DMS114 treated with DMSO at 0.1 percent for 48 hours (cell line): ENCODE results near the gene EYA2.

ENCODE experiments used
- DNase-seq: peaks from one replicate; lab custom pipeline; 2025; ENCODE audit not compliant: unreplicated experiment; lab: John Stamatoyannopoulos, UW

Gene EYA2

DNA sequence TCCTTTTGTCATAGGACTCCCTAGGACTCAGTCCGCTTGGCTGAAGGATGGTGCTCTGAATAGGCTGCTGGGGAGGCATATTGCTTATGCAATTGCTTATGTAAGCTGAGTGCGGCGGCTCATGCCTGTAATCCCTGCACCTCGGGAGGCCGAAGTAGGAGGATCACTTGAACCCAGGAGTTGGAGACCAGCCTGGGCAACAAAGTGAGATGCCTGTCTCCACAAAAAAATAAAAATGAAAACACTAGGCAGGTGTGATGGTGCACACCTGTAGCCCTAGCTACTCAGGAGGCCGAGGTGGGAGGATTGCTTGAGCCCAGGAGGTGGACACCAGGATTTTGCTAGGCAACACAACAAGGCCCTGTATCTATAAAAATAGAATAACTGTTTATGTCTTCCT is 81.3 kb downstream of the EYA2 start:
- DNase-seq: no peak

DNA sequence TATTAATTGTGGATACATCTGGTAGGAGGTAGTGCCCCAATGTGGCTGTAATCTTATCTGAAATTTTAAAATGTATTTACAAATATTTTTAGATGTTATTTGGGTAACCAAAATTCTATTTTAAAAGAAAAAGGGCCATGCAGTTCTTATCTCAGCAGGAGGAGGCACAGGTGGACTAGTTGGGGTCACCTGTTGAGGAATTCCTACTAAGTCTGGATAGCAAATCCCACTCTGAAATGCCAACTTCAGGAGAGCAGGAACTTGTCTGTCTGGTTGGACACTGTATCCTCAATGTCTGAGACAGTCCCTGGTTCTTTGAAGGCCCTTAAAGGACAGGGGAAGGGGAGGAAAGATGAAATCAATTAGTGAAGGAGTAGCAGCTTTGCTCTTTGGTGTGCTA is 82.6 kb downstream of the EYA2 start:
- no peak for DNase-seq

DNA sequence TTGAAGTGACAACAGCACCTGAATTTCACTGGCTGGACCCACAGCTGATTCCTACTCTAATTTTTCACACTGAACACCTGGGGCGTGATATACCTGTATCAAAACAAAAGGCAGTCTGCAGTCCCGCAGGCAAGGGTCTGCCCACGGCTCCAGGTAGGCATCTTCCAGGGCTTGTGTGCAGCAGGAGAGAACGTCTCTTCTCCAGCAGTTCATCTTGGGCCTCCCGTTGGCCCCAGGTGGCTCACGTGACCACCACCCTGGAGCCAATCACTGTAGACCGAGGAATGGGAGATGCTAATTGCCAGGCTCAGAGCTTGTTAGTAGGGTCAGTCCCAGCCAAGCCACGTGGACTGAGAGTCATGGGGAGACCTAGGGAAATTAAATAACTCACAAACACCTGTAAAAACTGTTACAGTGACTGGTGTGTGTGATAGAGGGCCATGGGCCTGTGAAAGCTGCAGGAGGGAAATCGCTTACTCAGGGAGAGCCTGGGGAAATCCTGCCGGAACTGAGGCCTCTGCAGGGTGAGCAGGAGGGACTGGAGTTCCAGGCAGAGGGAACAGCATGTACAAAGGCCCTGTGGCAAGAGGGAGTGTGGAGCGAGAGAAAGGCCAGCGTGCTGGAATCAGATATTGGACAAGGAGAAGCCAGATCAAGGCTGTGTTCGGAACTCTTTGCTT is 83.4 kb downstream of the EYA2 start:
- DNase-seq: no peak

DNA sequence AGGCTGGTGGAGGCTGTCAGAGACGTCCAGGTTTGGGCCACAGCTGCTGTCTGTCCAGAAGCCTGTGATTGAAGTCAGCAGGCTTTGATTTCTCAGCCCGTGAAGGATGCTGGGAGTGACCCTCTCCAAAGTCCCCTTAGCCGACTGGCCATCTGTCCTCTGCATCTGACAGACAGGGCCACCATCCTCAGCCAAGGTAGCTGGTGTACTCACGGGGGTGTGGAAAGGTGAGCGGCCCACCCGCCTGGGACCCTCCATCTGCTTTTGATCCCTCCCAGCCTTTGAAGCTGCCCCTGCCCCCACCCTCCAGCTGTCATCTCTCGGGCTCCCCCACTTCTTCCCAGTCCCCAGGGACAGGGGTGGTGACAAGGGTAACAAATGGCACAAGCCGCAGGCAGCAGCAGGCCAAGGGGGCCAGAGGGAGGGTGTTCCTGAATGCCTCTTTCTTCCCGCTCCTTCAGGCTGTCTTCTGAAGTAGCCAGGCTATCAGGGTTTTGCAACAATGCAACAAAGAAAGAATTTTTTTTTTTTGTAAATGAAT is 84.4 kb downstream of the EYA2 start:
- no peak for DNase-seq

DNA sequence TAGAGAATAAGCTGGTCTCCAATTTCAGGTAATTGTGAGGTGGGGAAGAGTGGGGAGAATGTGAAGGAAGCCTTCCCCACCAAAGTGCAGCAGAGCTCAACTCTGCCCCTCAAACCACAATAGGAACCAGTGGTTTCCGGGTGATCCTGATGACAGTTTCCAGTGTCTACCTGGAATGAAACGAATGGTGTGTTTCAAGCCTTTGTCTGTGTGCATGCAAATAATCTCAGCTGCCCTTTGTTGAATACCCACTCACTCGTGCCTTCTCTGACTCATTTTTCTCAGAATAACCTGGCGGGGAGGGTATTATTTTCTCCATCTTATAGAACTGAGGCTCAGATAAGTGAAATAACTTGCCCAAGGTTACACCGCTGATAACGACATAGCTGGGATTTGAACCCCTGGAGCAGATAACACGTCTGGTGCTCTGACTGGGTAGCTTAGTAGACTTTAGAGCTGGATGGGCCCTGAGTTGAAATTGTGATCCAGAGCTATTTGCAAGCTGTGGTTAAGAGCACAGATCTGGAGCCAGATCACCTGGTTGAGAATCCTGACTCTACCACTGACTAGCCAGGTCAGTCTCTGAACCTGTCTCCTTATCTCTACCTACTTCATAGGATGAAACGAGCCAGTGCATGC is 85.1 kb downstream of the EYA2 start:
- DNase-seq: no peak

DNA sequence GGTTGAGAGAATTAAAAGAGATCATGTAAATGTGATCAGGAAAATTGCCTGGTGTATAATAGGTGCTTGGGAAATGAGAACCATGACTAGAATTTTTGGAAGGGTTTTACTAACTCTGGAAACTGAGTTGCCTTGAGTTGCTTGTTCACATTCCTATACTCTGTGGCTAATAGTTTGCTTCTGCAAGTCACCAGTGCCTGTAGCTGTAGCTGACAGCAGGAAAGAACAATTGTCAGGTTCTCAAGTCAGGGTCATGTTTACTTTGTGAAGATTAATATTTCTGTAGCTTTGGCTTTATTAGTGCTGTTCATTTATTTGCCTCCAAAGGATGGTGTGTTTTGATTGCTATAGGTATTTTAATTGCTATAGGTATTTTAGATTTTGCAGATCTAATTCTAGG is 86.5 kb downstream of the EYA2 start:
- DNase-seq: no peak

DNA sequence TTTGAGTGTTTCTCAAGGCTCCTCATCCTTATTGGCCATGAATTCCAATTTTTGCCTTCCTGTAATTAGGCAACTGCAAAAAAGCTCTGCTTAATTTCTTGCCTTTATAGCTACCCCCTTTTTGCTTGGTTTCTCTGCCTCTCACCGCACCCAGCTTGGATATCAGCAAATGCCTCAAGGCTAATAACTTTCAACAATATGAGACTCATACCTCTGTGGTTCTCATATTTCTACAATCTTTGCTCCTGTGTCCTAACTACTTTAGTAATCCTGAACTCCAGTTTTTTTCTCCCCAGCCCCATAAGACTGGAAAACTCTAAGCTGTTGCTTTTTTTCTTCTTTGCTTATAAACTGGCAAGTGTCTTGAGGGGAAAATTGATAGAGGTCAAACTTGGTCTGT is 88.8 kb downstream of the EYA2 start:
- DNase-seq: no peak

DNA sequence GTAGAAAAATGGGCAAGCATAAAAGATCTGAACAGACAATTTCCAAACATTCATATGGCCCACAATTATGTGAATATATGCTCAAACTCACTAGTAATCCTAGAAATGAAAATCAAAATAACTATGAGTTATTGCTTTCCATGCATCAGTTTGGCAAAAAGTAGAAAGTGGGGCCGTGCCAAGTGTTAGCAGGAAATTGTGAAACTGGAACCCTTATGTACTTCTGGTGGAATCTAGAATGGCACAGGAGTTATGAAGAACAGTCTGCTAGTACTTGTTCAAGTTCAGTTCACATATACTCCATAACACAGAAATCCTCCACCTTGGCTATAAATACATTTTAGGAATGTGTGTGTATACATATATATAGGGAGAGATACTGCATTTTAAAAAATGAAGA is 89.8 kb downstream of the EYA2 start:
- DNase-seq: no peak

DNA sequence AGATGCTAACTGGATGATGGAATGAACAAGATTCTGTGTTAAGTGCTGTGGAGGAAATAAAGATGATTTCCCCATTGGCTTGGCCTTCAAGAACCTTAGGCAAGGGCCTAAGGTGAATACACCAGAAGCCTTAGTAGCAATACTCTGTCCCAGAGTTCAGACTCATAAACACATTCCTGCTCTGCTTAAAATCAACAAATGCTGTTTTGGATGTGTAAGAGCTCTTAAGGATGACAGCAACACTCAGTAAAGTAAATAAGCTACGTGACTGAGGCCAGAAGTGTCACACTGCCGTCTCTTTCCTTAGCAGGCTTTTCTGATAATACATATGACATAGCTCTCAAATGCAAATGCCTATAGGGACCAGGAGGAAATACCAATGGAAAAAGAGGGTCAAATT is 90.6 kb downstream of the EYA2 start:
- DNase-seq: no peak

DNA sequence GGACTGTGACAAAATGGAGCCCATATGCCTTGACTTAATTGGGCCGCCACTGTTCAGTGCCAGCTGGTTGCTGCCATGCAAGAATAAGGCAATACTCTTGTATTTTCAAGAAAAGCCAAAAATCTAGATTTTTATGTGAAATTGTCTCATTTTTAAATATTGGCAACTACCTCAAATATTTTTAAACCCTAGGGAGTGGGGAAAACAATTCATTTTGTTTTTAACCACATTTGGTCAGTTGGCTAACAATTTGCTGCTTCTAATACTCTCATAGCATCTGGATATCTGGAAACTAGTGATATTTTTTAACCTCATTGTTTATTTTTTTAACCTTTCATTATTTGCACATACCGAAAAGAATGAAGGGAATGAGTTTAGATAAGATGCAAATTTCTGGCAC is 91.0 kb downstream of the EYA2 start:
- DNase-seq: no peak

DNA sequence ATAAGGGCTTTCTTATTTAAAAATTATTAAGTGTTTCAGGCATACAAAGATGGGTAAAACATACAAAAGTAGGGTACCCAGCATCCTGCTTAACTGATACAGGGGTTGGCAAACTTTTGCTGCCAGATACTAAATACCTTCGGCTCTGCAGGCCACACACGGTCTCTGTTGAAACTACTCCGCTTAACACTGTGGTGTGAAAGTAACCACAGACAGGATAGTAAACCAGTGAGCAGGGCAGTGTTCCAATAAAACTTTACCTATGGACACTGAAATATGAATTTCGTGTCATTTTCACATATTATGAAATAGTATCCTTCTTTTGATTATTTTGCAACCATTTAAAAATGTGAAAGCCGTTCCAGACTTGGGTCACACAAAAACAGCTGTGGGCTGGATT is 92.4 kb downstream of the EYA2 start:
- DNase-seq: no peak

DNA sequence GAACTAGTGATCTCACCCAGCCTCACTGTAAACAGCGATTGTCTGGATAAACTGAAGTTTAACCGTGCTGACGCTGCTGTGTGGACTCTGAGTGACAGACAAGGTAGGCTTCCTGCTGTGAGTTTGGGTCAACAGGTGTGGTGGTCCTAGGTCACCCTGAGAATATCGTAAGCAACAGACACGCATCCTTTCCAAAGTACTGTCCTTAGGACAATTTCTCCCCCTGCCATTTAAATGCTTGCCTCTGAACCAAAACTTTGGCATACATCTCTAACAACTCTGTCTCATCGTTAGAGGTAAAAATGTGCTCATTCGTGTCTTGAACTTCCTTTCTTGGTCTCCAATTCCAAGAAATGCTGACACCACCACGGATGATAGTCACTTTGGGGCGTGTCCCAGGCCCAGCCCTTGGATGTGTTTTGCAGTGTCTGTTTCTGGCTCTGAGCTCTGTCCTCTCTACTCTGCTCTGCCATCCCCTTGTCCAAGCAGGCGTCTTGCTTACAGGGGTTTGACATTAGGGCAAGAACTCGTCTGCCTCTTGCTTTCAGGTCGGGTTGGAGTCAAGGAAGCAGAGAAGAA is 95.5 kb downstream of the EYA2 start:
- DNase-seq: no peak

DNA sequence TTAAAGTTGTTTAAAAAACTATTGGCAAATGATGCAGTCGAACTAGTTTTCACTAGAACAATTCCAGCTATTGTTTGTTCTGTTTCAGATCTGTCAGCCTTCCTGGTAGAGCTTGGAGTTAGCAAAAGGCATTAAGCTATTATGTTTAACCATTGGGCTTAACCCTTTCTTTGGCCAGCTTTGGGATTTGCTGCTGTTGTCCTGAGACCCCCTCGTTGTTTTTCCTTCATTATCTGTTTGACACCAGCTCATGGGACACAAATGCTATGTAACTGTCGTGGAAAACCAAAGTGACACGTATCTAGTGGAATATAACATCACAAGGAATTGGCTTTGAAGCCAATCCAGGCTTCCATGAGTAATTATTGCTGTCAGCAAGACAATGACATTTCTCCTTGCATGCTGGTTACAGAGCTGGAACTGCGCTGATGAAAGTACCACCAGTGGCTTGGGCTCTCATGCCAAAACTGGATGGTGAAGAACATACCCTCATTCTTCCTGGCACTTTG is 96.0 kb downstream of the EYA2 start:
- DNase-seq: no peak

DNA sequence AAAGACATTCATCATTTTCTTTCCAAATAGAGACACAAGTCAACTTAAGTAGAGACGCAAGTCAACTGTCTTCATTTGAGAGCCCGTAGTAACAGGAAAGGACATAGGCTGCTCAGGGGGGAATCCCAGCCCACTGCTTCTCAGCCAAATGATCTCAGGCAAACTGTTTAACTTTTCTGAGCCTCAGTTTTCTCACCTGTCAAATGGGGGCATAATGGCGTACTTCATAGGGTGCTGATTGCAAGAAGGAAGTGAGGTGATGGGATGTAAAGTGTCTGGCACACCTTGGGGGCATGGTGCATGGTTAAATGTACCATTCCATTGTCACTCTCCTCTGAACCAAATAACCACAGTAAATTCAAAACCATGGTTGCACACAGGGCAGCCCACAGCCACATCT is 96.5 kb downstream of the EYA2 start:
- no peak for DNase-seq

DNA sequence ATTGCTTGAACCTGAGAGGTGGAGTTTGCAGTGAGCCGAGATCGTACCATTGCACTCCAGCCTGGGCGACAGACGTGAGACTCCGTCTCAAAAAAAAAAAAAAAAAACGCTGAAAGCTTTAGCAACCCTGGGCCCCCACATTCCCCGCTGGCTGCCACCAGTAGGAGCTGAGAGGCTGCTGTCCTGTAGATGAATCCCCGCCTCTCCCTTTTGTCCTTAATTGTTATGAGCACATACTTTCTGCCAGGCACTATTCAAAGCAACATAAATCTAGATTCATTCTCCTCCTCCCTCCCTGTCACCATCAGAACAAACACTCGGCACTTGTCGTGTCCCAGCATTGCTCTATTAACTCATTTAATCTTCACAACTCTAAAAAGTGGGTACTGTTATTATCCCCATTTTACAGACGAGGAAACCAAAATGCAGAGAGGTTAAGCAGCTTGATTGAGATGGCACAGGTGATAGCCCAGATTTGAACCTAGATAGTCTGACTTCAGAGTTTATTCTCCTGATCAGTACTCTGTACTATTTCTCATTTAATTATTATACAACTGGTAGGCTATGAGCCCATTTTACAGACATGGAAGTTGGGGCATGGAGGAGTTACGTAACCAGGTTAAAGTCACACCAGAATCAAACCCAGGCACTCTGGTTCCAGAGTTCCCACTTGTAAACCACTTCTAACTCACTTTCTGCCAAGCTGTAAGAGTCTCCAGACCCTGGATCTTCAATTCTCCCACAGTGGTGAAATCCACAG is 97.4 kb downstream of the EYA2 start:
- DNase-seq: no peak

DNA sequence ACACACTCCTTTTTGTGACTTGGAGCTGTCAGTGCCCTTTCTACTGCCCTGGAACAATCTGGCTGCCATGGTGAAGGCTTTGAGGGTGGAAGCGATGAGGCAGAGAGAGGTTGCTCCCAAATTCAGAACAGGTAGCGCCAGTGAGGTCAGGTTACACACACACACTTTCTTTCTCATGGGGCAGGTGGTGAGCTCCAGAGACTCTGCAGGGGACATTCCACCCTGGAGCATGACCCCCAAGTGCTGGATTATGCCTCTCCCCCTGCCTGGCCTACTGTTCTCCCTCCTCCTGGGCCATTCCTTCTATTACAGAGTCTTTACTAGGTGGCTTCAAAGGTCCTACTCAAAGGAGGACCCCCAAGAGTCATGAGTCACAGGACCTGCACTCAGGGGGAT is 98.0 kb downstream of the EYA2 start:
- no peak for DNase-seq

DNA sequence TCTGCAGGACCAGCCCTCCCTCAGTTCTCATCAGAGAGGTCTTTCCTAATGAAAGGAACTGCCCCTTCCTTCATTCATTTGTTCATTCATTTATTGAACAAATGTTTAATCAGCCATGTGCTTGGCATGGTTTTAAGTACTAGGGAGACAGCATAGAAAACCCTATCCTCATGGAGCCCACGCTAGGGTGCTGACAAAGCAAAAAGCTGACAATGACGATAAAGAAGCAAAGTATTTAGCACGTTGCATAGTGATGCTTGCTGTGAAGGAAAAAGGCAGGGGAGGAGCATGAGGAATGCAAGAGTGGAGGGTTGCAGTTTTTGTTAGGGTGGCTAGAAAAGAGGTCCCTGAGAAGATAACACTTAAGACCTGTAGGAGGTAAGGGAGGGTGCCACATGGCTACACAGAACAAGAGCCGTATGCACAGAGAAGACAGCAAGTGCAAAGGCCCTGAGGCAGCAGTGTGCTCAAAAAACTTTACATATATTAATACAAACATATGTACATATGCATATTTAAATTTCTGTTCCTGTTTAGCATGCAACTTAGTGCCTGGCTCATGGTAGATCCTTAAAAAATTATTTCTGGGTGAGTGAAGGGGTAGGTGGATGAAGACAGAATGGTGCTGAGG is 98.9 kb downstream of the EYA2 start:
- no peak for DNase-seq

DNA sequence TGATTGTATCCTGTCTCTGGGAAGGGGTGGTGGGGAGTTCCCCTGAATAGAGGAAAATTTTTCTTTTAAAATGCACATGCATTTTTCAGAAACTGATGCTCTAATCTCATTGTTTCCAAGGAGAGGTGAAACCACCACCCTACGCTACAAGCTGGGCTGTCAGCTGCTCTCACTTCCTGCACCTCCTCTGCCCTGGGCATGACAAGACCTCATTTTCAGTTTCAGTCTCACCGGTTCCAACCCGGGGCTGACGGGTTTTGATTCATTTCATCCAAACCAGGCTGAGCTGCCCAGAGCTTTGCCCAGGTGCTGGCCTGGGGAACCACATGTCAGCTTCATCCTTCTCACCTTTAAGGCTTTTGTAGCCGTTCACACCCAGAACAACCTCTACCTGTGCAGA is 99.7 kb downstream of the EYA2 start:
- no peak for DNase-seq

DNA sequence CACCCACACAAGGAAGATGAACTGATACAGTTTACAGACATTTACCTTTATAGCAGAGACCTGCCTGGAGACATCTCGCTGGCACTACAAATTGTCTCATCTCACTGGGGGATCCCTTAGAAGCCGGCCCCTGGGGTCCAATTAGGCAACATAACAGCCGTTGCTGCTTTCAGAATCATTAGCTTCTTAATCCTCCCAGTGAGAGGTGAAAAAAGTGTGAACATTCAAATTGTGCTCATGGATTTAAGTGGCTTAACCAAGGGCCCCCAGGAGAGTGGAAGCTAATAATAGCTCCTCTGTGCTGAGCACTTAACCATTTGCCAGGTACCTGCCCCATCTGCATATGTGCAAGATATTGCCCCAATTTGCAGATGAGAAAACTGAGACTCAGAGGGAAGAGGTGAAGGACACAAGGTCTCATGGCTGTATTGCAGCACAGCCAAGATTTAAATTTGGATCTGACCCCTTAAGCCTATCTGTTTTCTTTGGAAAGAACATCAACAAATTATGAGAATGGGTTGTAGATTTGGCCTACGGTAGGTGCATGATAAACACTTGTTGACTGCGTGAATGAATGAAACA is 101.0 kb downstream of the EYA2 start:
- DNase-seq: no peak

DNA sequence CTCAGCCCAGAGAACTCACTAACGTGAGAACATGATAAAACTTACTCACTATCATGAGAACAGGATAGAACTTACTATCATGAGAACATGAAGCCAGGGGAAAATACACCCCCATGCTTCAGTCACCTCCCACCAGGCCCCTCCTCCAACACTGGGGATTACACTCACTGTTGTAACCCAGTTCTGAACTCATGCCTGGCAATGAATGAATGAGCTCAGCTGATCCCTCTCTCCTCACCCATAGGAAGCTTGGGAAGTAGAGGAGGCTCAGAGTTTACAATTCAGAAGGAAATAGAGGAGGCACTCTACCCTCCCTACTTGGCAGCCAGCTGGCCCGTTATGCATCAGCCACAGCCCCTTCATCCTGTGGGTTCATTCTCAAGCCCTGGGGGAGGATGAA is 102.5 kb downstream of the EYA2 start:
- no peak for DNase-seq
